BLaER1 treated with 17β-estradiol and CSF1 and Interleukin-3, amounts not matched to agents 10 nM and 100 nM (cell line): Measurements from ENCODE around the gene PIP5K1C.

ENCODE experiments used
- H3K27ac ChIP-seq, 11 experiments: shearing (Covaris generic); formaldehyde crosslinking; 2 replicates each; pipeline ENCODE4 v1.8.1; 2022
- H3K27me3 ChIP-seq, 11 experiments: shearing (Covaris generic); formaldehyde crosslinking; 2 replicates each; pipeline ENCODE4 v1.8.1; 2022
- H3K36me3 ChIP-seq, 11 experiments: shearing (Covaris generic); formaldehyde crosslinking; 2 replicates each; pipeline ENCODE4 v1.8.1; 2022
- H3K4me1 ChIP-seq, 10 experiments: shearing (Covaris generic); formaldehyde crosslinking; 2 replicates each; pipeline ENCODE4 v1.8.1; 2022
- H3K4me2 ChIP-seq, 11 experiments: shearing (Covaris generic); formaldehyde crosslinking; 2 replicates each; pipeline ENCODE4 v1.8.1; 2022
- H3K4me3 ChIP-seq, 10 experiments: shearing (Covaris generic); formaldehyde crosslinking; 2 replicates each; pipeline ENCODE4 v1.8.1; 2022
- H3K9ac ChIP-seq, 11 experiments: shearing (Covaris generic); formaldehyde crosslinking; 2 replicates each; pipeline ENCODE4 v1.8.1; 2022
- H3K9me3 ChIP-seq, 11 experiments: shearing (Covaris generic); formaldehyde crosslinking; replicated peaks in 1 of 11; 2 replicates each; pipeline ENCODE4 v1.8.1; 2022
- H4K20me1 ChIP-seq, 11 experiments: shearing (Covaris generic); formaldehyde crosslinking; 2 replicates each; pipeline ENCODE4 v1.8.1; 2022
- Cebpa-rat ChIP-seq, 11 experiments: shearing (Covaris generic); IDR thresholded peaks; 2 replicates each; pipeline ENCODE4 v1.8.1; 2022

Gene PIP5K1C

DNA sequence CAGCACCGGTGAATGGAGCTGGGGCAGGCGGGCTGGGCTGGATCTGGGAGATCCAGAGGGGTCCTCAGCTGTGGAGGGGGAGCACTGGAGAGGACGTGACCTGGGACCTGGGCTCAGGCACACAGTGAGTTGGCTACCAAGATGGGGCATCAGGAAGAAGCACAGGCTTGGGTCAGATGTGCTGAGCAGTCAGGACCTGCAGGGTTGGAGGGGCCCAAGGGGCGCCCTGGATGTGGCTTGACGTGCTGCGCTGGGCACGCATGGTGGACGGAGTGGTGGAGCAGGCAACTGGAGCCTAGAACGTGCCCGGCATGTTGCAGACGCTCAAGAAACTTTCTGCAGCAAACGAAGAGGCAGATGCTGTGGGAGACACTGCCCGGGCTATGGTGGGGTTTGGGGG is 20.7 kb downstream of the PIP5K1C start:
- no peak overlapping the region for H3K27ac ChIP-seq
- TF ChIP-seq Cebpa-rat (IDR thresholded peaks at IDR 0.05), result no peak
- H3K36me3 ChIP-seq, result peaks cover 0 to 56% (median 8%) of the 10 kb centered on the region in 11 experiments; a peak in 13 of 22 replicates
- peaks cover 20 to 52% (median 33%) of the 10 kb centered on the region in 10 experiments for H3K4me1 ChIP-seq
- H3K9ac ChIP-seq, result no peak overlapping the region; a peak in 1 of 22 replicates
- H4K20me1 ChIP-seq, result peaks cover 80 to 97% (median 86%) of the 10 kb centered on the region in 11 experiments
- H3K4me3 ChIP-seq, result no peak overlapping the region
- no peaks in the 10 kb centered on the region for H3K27me3 ChIP-seq
- peak overlapping the region in 6 of 11 experiments; percentile 3 to 24 (median 14); a peak in 4 of 22 replicates for H3K4me2 ChIP-seq
- peaks cover 4 to 6% (median 4%) of the 10 kb centered on the region in 11 experiments; a peak in 19 of 22 replicates for H3K9me3 ChIP-seq

DNA sequence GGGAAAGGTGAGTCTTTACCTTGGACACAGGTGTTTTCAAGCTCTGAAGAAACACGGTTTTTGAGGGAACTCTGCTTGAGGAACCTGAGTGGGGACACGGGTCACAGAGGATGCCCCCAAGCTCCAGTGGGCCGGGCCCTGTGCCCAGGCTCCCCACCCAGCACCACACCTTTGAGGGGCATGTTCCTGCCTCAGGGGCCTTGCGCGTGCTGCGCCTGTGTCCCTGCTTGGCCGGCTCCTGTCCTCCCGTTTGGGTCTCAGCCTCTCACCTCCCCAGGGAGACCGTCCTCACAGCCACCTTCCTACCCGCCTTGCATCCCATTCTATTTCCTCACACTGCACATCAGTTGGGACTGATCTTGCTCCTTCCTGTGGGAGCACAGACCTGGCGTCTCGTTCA is 21.1 kb downstream of the PIP5K1C start:
- Histone ChIP-seq H3K4me3 (no peak overlapping the region), H3K4me2 (peak overlapping the region in 4 of 11 experiments; percentile 13 to 24 (median 18); a peak in 3 of 22 replicates), H3K9ac (no peak overlapping the region), H3K27me3 (no peaks in the 10 kb centered on the region), H4K20me1 (peaks cover 80 to 97% (median 86%) of the 10 kb centered on the region in 11 experiments), H3K27ac (no peak overlapping the region), H3K4me1 (peaks cover 20 to 48% (median 29%) of the 10 kb centered on the region in 10 experiments), H3K36me3 (peaks cover 0 to 54% (median 4%) of the 10 kb centered on the region in 11 experiments; a peak in 11 of 22 replicates), H3K9me3 (peaks cover 0 to 3% (median under 1%) of the 10 kb centered on the region in 11 experiments; a peak in 10 of 22 replicates)
- no peak for TF ChIP-seq Cebpa-rat (IDR thresholded peaks at IDR 0.05)

DNA sequence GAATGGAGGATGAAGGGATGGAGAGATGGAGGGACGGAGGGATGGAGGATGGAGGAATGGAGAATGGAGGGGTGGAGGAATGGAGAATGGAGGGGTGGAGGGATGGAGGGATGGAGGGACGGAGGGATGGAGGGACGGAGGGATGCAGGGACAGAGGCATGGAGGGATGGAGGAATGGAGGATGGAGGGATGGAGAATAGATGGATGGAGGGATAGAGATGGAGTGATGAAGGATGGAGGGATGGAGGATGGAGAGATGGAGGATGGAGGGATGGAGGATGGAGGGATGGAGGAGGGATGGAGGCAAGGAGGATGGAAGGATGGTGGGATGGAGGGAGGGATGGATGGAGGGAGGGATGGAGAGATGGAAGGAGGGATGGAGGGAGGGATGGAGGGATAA is 22.1 kb downstream of the PIP5K1C start:
- peaks cover 0 to 54% (median 4%) of the 10 kb centered on the region in 11 experiments; a peak in 11 of 22 replicates for H3K36me3 ChIP-seq
- no peaks in the 10 kb centered on the region for H3K27me3 ChIP-seq
- no peak overlapping the region for H3K9ac ChIP-seq
- H3K9me3 ChIP-seq, result 0 out of 22 replicates have a peak, but pooled peaks cover 0 to 6% (median 0%) of the 10 kb centered on the region in 11 experiments
- H3K4me2 ChIP-seq, result no peak overlapping the region
- H4K20me1 ChIP-seq, result peaks cover 81 to 97% (median 89%) of the 10 kb centered on the region in 11 experiments
- no peak overlapping the region for H3K4me3 ChIP-seq
- peaks cover 14 to 44% (median 26%) of the 10 kb centered on the region in 10 experiments for H3K4me1 ChIP-seq
- H3K27ac ChIP-seq, result no peak overlapping the region
- no peak for TF ChIP-seq Cebpa-rat (IDR thresholded peaks at IDR 0.05)

DNA sequence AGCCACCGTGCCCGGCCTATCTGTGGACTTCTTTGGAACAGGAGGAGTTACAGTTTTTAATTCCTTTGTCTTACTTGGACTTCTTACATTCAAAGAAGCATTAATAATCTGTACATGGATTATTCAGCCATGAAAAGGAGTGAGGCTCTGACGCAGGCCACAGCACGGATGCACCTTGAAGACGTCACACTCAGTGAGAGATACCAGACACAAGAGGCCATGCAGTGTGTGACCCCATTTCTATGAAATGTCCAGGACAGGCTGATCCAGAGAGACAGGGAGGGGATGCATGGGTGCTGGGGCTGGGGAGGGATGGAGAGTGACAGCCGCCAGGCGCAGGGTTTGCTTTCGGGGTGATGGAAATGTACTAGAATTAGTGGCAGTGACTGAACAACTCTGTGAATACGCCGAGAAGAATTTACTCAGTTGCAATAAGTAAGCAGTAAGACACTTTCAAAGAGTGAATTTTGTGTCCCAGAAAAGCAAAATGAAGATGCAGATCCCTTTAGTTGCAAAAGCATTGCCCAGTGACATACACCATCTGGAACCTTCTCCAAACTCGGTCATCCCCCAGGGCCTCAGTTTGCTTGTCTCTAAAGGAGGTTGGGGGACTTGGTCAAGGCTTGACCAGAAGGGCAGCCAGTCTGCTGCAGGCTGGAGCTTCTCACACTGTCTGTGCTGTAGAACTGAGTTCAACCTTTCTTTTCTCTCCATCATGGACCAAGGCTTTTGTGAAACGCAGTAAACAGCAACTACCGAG is 25.3 kb downstream of the PIP5K1C start:
- no peak overlapping the region for H3K4me2 ChIP-seq
- H3K27ac ChIP-seq, result no peak overlapping the region
- no peak overlapping the region for H3K9ac ChIP-seq
- H4K20me1 ChIP-seq, result peaks cover 83 to 96% (median 88%) of the 10 kb centered on the region in 11 experiments
- H3K4me3 ChIP-seq, result no peak overlapping the region
- TF ChIP-seq Cebpa-rat (IDR thresholded peaks at IDR 0.05), result no peak
- H3K36me3 ChIP-seq, result peaks cover 0 to 30% (median 1%) of the 10 kb centered on the region in 11 experiments; a peak in 7 of 22 replicates
- H3K4me1 ChIP-seq, result peaks cover 33 to 56% (median 46%) of the 10 kb centered on the region in 10 experiments
- H3K9me3 ChIP-seq, result 0 out of 22 replicates have a peak, but pooled peaks cover 0 to 6% (median 0%) of the 10 kb centered on the region in 11 experiments
- H3K27me3 ChIP-seq, result peaks cover 0 to 19% (median 13%) of the 10 kb centered on the region in 11 experiments; a peak in 13 of 22 replicates

DNA sequence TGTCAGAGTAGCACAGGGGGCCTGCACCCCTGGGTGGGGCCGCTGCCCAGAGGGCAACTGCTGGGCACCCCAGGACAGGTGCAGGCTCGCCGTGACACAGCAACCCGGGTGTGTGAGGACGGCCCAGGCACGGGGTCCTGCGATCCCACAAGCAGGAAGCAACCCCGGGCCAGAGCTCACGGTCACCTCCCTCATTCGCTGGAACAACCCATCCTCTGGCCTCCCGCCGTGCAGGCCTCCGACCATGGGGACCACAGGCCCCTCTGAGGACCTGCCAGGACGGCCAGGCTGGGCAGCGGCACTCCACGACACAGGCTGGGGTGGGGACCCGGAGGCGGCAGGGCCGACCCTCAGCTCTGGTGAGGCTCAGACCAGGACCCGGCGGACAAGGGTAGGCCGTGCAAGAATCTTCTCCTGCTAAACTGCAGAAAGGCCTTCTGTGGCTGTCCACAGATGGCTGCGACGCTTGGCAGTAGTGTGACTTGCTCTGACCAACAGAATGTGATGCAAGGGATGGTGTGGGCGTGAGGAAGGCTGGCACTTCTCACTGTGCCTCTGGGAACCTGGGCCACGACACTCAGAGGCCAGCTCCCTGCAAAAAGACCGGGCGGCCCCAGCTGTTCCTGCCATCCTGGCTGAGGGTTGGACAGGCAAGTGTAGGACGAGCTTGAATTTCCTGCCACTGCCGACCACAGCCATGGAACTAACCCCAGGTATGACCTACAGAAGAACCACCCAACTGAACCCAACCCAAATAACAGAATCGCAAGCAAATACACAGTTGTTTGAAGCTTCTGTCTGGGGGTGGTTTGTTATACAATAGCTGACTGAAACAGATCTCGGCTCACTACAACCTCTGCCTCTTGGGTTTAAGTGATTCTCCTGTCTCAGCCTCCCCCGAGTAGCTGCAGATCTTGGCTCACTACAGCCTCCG is 26.5 kb downstream of the PIP5K1C start:
- Histone ChIP-seq H3K4me1 (peaks cover 25 to 48% (median 40%) of the 10 kb centered on the region in 10 experiments), H3K27me3 (peaks cover 0 to 19% (median 13%) of the 10 kb centered on the region in 11 experiments; a peak in 13 of 22 replicates), H3K9ac (peak overlapping the region in 1 of 11 experiments; percentile 31; a peak in 1 of 22 replicates), H3K36me3 (peaks cover 0 to 32% (median 0%) of the 10 kb centered on the region in 11 experiments; a peak in 5 of 22 replicates), H4K20me1 (peaks cover 80 to 96% (median 88%) of the 10 kb centered on the region in 11 experiments), H3K27ac (no peak overlapping the region), H3K4me3 (no peak overlapping the region), H3K9me3 (0 out of 22 replicates have a peak, but pooled peaks cover 0 to 6% (median 0%) of the 10 kb centered on the region in 11 experiments), H3K4me2 (peak overlapping the region in 5 of 11 experiments; percentile 3 to 83 (median 43); a peak in 9 of 22 replicates)
- TF ChIP-seq Cebpa-rat (IDR thresholded peaks at IDR 0.05), result no peak

DNA sequence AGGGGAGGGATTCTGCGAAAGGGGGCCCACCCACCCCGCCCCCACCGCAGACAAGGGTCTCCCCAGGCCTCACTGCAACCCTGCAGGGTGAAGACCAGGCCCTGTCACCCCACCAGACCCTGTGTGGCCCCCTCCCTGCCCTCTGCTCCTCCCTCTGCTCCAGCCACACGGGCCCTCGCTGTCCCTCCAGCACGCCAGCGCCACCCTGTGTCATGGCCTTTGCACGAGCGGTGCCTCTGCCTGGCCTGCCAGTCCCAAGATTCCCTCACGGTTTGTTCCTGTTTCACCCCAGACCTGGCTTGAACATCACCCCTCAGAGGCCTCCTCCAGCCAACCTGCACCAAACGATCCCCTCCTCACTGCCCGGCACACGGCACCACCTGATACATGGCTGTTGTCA is 27.3 kb downstream of the PIP5K1C start:
- Histone ChIP-seq H3K4me2 (peak overlapping the region in 3 of 11 experiments; percentile 43 to 83 (median 63); a peak in 6 of 22 replicates), H3K9ac (peak overlapping the region in 1 of 11 experiments; percentile 31; a peak in 1 of 22 replicates), H3K36me3 (peaks cover 0 to 37% (median 0%) of the 10 kb centered on the region in 11 experiments; a peak in 6 of 22 replicates), H3K4me3 (no peak overlapping the region), H4K20me1 (peaks cover 88 to 96% (median 93%) of the 10 kb centered on the region in 11 experiments), H3K27ac (no peak overlapping the region), H3K27me3 (peaks cover 0 to 19% (median 13%) of the 10 kb centered on the region in 11 experiments; a peak in 13 of 22 replicates), H3K4me1 (peaks cover 25 to 48% (median 40%) of the 10 kb centered on the region in 10 experiments), H3K9me3 (0 out of 22 replicates have a peak, but pooled peaks cover 0 to 6% (median 0%) of the 10 kb centered on the region in 11 experiments)
- TF ChIP-seq Cebpa-rat (IDR thresholded peaks at IDR 0.05), result no peak

DNA sequence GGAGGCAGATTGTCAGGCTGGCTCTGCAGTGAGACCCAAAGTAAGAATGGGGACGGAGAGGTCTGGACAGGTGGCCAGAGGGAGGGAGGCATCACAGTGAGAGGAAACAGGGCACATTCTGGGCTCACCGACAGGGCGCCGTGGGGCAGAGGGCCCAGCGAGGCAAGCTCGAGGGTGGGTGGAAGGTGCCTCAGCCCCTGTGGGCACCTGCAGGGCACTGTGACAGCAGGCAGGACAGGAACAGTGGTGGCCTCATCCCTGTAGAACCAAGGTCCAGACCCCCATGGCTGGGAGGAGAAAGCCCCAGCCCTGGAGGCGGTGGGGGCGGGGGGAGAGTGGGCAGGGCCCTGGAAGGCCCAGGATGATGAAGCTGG is 27.7 kb downstream of the PIP5K1C start:
- Histone ChIP-seq H3K9ac (no peak overlapping the region; a peak in 1 of 22 replicates), H4K20me1 (peaks cover 92 to 98% (median 96%) of the 10 kb centered on the region in 11 experiments), H3K4me2 (peak overlapping the region; percentile 93 to 99 (median 98); a peak in 21 of 22 replicates), H3K4me3 (no peak overlapping the region; a peak in 2 of 20 replicates), H3K4me1 (peaks cover 25 to 48% (median 42%) of the 10 kb centered on the region in 10 experiments), H3K27me3 (peaks cover 0 to 19% (median 13%) of the 10 kb centered on the region in 11 experiments; a peak in 13 of 22 replicates), H3K36me3 (peaks cover 0 to 41% (median 0%) of the 10 kb centered on the region in 11 experiments; a peak in 7 of 22 replicates), H3K27ac (no peak overlapping the region; a peak in 1 of 22 replicates), H3K9me3 (0 out of 22 replicates have a peak, but pooled peaks cover 0 to 6% (median 0%) of the 10 kb centered on the region in 11 experiments)
- TF ChIP-seq Cebpa-rat (IDR thresholded peaks at IDR 0.05), result no peak
